Suppressor macrophage treated with lipopolysaccharide for 4 hours (primary cell): ENCODE measurements around the gene NXPE1.
"Not testable (repeated sequence)": the region's sequence is repeated elsewhere in the genome, so short reads cannot be mapped to it uniquely, and the experiment has no call there.

ENCODE experiments used
- DNase-seq: peaks from one replicate; pipeline ENCODE4 v3.0.0-alpha.2; 2020

The NXPE1 gene

GRCh38 chr11:114559425-114560310, at the start of gene NXPE1:
TSS of gene NXPE1 (minus strand) at chr11:114559881. CDS start at chr11:114551201, 8,680 bp downstream.
- no peak for DNase-seq

- no peak for DNase-seq
These were observed 49.7 kb upstream of the NXPE1 start for GRCh38 chr11:114609429-114609828.

- DNase-seq: not testable (repeated sequence)
These were observed 48.9 kb upstream of the NXPE1 start for GRCh38 chr11:114608605-114609004.

- no peak for DNase-seq
These were observed 48.2 kb upstream of the NXPE1 start for GRCh38 chr11:114607753-114608459.

- not testable (repeated sequence) for DNase-seq
These were observed 47.1 kb upstream of the NXPE1 start for GRCh38 chr11:114606802-114607075.

GRCh38 chr11:114606003-114606801, 46.5 kb upstream of the NXPE1 start:
- no peak for DNase-seq

- DNase-seq: no peak
These were observed 45.7 kb upstream of the NXPE1 start for GRCh38 chr11:114605370-114605769.

- no peak for DNase-seq
These were observed 45.2 kb upstream of the NXPE1 start for GRCh38 chr11:114604886-114605285.

- DNase-seq: no peak
These were observed 44.6 kb upstream of the NXPE1 start for GRCh38 chr11:114604179-114604813.

GRCh38 chr11:114603151-114603550, 43.5 kb upstream of the NXPE1 start:
- not testable (repeated sequence) for DNase-seq

GRCh38 chr11:114598461-114598860, 38.8 kb upstream of the NXPE1 start:
- DNase-seq: no peak

- no peak for DNase-seq
These were observed 36.7 kb upstream of the NXPE1 start for GRCh38 chr11:114596175-114596919.

GRCh38 chr11:114595571-114595970, 35.9 kb upstream of the NXPE1 start, which contains the start of gene NXPE4:
TSS of gene NXPE4 (minus strand) at chr11:114595786. CDS start at chr11:114594759, 1,027 bp downstream.
- DNase-seq: no peak

- DNase-seq: no peak
These were observed 35.0 kb upstream of the NXPE1 start for GRCh38 chr11:114594703-114595102.

- DNase-seq: no peak
These were observed 27.8 kb upstream of the NXPE1 start for GRCh38 chr11:114587398-114587953.

GRCh38 chr11:114586797-114587196, 27.1 kb upstream of the NXPE1 start:
- DNase-seq: no peak

GRCh38 chr11:114571712-114572111, 12.0 kb upstream of the NXPE1 start:
- DNase-seq: no peak

GRCh38 chr11:114569801-114570200, 10.1 kb upstream of the NXPE1 start:
- no peak for DNase-seq

GRCh38 chr11:114566276-114566675, 6.6 kb upstream of the NXPE1 start:
- DNase-seq: no peak

GRCh38 chr11:114564831-114565230, 5.2 kb upstream of the NXPE1 start:
- no peak for DNase-seq

- DNase-seq: no peak
These were observed 3.4 kb upstream of the NXPE1 start for GRCh38 chr11:114563077-114563476.
